Kidney (tissue), 14 donors: Measurements from ENCODE around the gene LMBR1. TPM values are rescaled to one million over a fixed set of nuclear protein-coding genes. Genes with fewer than 3 reads are reported as not detected.

ENCODE experiments used
- DNase-seq, 5 donors: peaks; one replicate each; pipeline ENCODE4 v3.0.0-alpha.2; 2013 to 2020
- FAIRE-seq: peaks from 2 replicates; lab custom pipeline; 2012; peaks lifted over from hg19 to GRCh38; lab: Jason Lieb, UNC
- H3K27ac ChIP-seq, 2 donors: one replicate each; pipeline ENCODE4 v1.7.0; 2013; ENCODE audit warnings: low read depth in 2 of 2, low read length in 2 of 2, inconsistent platforms in 1 of 2
- H3K27me3 ChIP-seq: one replicate; pipeline ENCODE4 v1.7.1; 2013; ENCODE audit warnings: low read length, inconsistent platforms; ENCODE audit not compliant: control insufficient read depth, insufficient read depth
- H3K36me3 ChIP-seq, 3 donors: one replicate each; pipeline versions ENCODE4 v1.7.0 to v1.7.1; 2013; ENCODE audit warnings: low read length in 3 of 3, control low read depth in 1 of 3, inconsistent platforms in 1 of 3; ENCODE audit not compliant: insufficient read depth in 3 of 3, control insufficient read depth in 2 of 3
- H3K4me1 ChIP-seq, 3 donors: one replicate each; pipeline versions ENCODE4 v1.7.0 to v1.7.1; 2013; ENCODE audit warnings: low read length in 3 of 3, inconsistent platforms in 1 of 3, low read depth in 1 of 3; ENCODE audit not compliant: control insufficient read depth in 2 of 3, insufficient read depth in 2 of 3
- H3K4me3 ChIP-seq, 3 donors: one replicate each; pipeline versions ENCODE4 v1.7.0 to v1.8.1; 2013; ENCODE audit warnings: low read length in 3 of 3, control low read depth in 1 of 3, inconsistent platforms in 1 of 3
- H3K9ac ChIP-seq, 3 donors: one replicate each; pipeline versions ENCODE4 v1.7.0 to v1.7.1; 2013; ENCODE audit warnings: low read length in 3 of 3, control low read depth in 1 of 3, inconsistent platforms in 1 of 3
- H3K9me3 ChIP-seq, 3 donors: one replicate each; pipeline versions ENCODE4 v1.7.0 to v1.7.1; 2013; ENCODE audit warnings: low read length in 3 of 3, control low read depth in 1 of 3, inconsistent platforms in 1 of 3; ENCODE audit not compliant: control insufficient read depth in 2 of 3, insufficient read depth in 1 of 3
- CTCF ChIP-seq: IDR thresholded peaks from 3 replicates; pipeline ENCODE4 v1.5.1; 2012; ENCODE audit warnings: mild to moderate bottlenecking, moderate library complexity, borderline replicate concordance; ENCODE audit not compliant: insufficient read depth; ENCODE audit errors: extremely low read depth
- intact Hi-C: fragments of 100-400 bp; cut with DNase I; formaldehyde crosslinking; loops from one replicate; pipeline ENCODE4 v1.11.1; 2022
- polyA plus RNA-seq: library from polyadenylated mRNA; stranded (reverse); fragments of 350-450 nt; fragmentation: Illumina TruSeq; extraction: RNeasy Lipid Tissue Mini Kit (QIAGEN cat#74804); gene quantifications from one replicate; pipeline ENCODE4 v1.2.3, GENCODE V29; 2014; ENCODE audit warnings: low read depth, low replicate concordance; ENCODE audit not compliant: insufficient read depth
- total RNA-seq: library from RNA; stranded (reverse); fragmentation: NEBNext Ultra II Directional; extraction: Animal tissue kit (Norgen Biotek cat#: 25700); gene quantifications from one replicate; pipeline ENCODE4 v1.2.1, GENCODE V29; 2021
- donor health status: control.
- donor health status: control.
- donor health status: control.
- donor health status: control.
- donor health status: control.
- donor health status: DM: yes; HTN: yes; CAD: no.
- donor health status: Normal renal cell carcinoma (clear cell type).

The LMBR1 gene
- total and polyA plus RNA-seq, 2 donors from 2014 or later, result 19.6 to 82.6 TPM

- no peaks in the 10 kb centered on the region for H3K4me1 ChIP-seq
- DNase-seq (peak in 1 of 5 donors; percentile 3), FAIRE-seq (no peak)
- H3K36me3 ChIP-seq, result peaks cover 0 to 3% (median 0%) of the 10 kb centered on the region in 3 donors
- H3K4me3 ChIP-seq, result no peak overlapping the region
- H3K9me3 ChIP-seq, result no peaks in the 10 kb centered on the region
- no peak overlapping the region for H3K27ac ChIP-seq
- no peak for TF ChIP-seq CTCF
- intact Hi-C loops, result no loop called here
- H3K27me3 ChIP-seq, result no peaks in the 10 kb centered on the region
- H3K9ac ChIP-seq, result no peak overlapping the region
Measured at GRCh38 chr7:156753229-156753560, 139.8 kb downstream of the LMBR1 start.

DNA sequence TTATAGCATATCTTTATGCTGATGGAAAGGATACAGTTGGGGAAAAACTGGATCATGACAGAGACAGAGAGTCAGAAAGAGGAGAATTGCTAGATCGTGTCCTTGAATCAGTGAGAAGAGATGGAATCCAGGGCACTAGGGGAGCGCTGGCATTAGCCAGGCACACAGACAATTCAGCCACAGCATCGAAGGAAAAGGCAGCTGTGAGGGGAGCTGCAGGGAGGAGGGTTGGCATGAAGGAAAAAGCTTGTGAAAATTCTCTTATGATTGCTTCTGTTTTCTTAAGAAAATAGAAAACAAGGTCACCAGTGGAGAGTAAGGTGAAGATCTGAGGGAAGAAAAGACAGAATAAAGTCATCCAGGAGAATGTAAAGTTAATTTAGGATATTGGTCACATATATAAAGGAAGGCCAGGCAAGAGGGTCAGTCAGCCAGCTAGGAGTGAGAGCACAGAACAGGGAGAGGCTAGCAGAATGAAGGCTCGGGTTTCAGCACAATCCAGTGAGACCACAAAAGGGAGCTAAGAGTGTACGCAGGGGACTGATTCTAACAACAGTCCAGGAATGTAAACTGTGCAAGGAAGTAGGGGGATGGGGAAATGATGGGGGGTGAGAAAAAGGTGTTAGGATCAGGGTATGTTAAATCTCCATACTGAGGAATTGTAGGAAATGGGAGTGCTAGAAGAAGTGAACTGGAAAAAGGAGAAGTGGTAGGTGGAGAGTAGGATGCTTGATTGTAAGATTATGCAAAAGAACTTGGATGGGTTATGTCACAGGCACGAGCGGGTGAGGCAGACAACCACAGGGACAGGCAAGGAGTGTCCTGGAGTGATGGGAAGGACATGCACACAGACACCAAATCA, 140.4 kb downstream of the LMBR1 start:
- DNase-seq (peak in 3 of 5 donors; percentile 48 to 65 (median 56)), FAIRE-seq (no peak)
- Histone ChIP-seq H3K36me3 (peaks cover 0 to 3% (median 0%) of the 10 kb centered on the region in 3 donors), H3K9ac (no peak overlapping the region), H3K4me1 (no peaks in the 10 kb centered on the region), H3K27ac (no peak overlapping the region), H3K27me3 (no peaks in the 10 kb centered on the region), H3K9me3 (no peaks in the 10 kb centered on the region), H3K4me3 (no peak overlapping the region)
- intact Hi-C loops, result no loop called here
- no peak for TF ChIP-seq CTCF

DNA sequence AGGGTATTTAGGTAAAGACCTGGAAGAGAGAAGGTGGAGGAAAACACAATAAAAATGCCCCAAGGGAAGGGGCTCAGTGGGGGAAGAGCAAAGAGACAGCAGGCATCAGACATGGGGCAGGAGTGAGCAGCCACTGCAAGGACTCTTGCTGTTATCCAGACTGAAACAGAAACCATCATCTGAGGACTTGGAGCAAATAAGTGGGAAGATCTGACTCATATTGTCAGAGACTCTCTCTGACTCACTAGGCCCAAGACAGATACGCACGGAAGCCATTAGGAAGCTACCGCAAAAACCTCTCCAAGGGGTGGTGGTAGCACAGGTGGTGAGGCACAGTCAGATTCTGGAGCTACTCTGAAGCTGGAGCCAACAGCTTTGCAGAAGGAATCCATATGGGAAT, 141.7 kb downstream of the LMBR1 start:
- no peaks in the 10 kb centered on the region for H3K9me3 ChIP-seq
- H3K4me1 ChIP-seq, result no peaks in the 10 kb centered on the region
- H3K27me3 ChIP-seq, result no peaks in the 10 kb centered on the region
- intact Hi-C loops, result no loop called here
- TF ChIP-seq CTCF, result no peak
- DNase-seq (no peak), FAIRE-seq (no peak)
- H3K9ac ChIP-seq, result no peak overlapping the region
- H3K27ac ChIP-seq, result no peak overlapping the region
- no peak overlapping the region for H3K4me3 ChIP-seq
- H3K36me3 ChIP-seq, result peaks cover 0 to 3% (median 0%) of the 10 kb centered on the region in 3 donors

DNA sequence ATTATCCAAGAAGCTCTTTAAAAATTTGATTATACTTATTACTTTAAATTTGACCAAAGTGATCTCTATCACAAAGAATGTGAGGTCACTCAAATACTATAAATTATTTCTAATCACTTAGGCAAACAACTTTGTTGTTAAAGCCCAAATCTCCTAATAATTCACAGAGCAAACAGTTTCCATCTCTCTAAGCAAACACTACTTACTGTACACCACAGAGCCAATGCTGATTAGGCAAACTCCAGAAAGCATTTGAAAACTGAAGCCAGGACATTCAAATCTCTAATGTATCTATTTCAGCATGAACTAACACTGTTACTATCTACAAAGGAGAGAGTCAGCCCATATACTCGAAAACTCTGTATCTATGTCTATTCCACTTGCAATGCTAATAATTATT, 145.3 kb downstream of the LMBR1 start:
- TF ChIP-seq CTCF, result no peak
- FAIRE-seq (no peak), DNase-seq (no peak)
- no peaks in the 10 kb centered on the region for H3K4me1 ChIP-seq
- no peak overlapping the region for H3K9ac ChIP-seq
- no peaks in the 10 kb centered on the region for H3K9me3 ChIP-seq
- H3K27me3 ChIP-seq, result no peaks in the 10 kb centered on the region
- H3K36me3 ChIP-seq, result peaks cover 0 to 3% (median 0%) of the 10 kb centered on the region in 3 donors
- H3K4me3 ChIP-seq, result no peak overlapping the region
- no peak overlapping the region for H3K27ac ChIP-seq
- intact Hi-C loops, result no loop called here
